Erythroblast (primary cell): ENCODE results near the gene SULF2.

Experiments
- DNase-seq, 2 experiments: peaks; one replicate each; lab custom pipeline; 2025; lab: John Stamatoyannopoulos, UW
- GATA1 ChIP-seq: IDR thresholded peaks from 2 replicates; pipeline ENCODE4 v1.6.1; 2011; ENCODE audit warnings: low read depth, mild to moderate bottlenecking, control low read depth, low read length, moderate library complexity
- POLR2A ChIP-seq: IDR thresholded peaks from 2 replicates; pipeline ENCODE4 v1.6.1; 2011; ENCODE audit warnings: mild to moderate bottlenecking, low read length

The SULF2 gene

DNA sequence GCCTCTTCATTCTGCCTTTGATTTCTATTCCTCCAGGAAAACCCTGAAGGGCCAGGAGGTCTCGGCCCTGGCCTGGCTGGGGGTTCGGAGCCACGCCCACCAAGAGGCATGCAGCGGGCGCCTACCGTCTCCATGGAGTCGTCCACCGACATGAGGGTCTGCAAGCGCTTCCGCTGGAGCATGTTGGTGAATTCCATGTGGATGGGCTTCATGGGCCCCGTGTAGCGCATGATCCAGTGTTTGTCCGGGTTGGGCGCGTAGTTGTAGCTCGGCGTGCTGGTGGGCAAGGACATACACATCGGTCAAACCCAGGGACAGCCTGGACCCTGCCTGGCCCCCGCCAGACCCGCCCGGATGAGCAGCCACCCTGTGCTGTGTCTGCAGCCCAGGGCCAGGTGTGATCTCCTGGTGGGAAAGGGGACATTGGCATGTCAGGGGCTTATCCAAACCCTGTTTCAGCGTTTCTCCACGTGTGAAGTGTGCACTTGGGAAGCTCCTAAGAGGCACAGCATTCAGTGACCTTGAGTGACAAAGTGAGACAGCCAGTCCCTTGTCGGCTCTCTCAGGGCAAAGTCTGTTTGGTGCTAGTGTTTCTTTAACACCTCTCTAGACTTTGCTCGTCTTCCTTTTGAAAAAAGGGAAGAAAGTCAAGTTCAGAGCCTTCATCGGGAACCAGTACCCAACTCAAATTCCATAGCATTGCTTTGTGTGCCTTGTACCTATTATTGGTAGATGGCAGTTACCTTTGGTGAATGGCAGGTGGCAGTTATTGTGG is 100.8 kb downstream of the SULF2 start:
- no peak for TF ChIP-seq GATA1
- no peak for TF ChIP-seq POLR2A
- no peak for DNase-seq

DNA sequence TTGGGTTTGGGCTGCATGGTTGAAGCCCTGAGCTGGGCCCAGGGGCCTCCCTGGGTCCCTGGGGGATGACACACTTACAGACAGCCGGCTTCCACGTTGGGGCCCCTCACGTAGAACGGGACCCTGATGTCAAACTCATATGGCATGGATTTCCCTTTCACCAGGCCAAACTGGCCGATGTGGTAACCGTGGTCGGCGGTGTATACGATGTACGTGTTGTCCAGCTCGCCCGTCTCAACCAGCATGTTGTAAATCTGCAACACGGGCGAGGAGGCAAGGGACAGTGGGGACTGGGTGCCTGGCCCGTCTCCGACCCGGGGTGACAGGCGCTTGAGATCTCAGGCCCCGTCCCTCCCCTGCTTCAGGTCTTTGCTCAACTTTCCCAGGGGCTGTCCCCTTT is 102.4 kb downstream of the SULF2 start:
- no peak for TF ChIP-seq GATA1
- TF ChIP-seq POLR2A: no peak
- DNase-seq: no peak

DNA sequence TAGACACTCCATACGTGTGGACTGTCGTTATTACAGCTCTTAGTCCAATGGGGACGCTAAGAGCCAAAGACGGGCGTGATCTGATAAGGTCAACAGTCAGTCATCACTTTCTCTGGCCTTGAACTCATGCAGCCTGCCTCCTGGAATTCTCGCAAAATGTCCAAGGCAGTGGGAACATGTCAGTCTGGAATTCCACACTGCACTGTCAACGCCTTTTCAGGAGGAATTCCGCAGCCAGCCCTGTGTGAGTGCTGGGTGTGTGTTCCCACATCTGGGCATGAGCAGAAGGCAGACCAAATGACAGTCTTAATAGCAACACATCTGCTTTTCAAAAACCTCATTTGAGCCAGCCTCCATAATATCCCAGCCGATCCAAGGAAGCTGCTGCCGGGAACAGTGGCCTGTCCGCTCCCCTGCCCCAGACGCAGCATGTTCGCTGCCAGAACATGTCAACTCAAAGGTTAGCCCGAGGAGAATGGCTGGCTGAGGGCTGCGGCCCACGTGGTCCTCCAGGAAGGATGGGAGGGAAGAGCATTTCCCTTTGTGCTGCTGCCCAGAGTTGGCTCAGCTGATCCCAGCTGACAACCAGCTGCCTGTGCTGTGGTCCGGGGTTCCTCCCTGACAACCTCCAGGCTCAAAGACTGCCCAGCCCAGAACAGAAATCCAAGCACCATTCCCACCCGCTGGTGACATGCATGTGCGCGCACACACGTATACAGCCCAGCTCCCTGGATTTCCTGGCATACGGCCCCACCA is 103.1 kb downstream of the SULF2 start:
- no peak for TF ChIP-seq GATA1
- no peak for TF ChIP-seq POLR2A
- no peak for DNase-seq

DNA sequence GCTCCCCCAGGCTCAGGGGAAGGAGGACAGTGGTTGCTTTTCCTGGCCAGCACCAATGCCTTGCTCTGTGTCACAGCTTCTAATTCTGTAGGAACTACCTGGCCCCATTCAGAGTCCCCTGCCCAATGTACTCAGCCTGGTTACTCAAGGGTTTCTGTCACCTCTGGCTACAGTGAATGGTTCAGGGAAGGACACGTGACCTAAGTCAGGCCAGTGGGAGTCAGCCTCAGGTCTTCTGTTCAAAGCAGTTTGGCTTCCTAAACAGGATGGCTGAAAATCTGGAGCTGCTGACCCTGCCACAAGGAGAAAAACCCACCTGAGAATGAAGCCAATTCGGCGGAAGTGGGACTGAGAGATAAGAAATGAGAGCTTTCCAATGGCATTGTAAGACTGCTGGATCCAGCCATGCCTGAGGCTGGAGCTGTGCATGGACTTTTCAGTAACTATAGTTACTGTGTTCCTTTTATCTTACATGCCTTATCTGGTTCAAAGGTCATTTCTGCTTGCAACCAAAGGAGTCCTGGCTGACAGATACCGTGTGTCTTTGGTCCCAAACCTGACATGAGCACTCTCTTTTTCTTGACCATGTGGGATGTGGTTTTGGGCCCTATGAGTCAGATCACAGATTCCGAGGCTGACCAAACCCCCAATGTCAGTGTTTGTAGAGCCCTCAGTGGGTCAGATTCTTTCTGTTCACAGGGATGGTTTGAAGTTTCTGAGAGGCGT is 104.3 kb downstream of the SULF2 start:
- no peak for DNase-seq
- no peak for TF ChIP-seq POLR2A
- TF ChIP-seq GATA1: no peak

DNA sequence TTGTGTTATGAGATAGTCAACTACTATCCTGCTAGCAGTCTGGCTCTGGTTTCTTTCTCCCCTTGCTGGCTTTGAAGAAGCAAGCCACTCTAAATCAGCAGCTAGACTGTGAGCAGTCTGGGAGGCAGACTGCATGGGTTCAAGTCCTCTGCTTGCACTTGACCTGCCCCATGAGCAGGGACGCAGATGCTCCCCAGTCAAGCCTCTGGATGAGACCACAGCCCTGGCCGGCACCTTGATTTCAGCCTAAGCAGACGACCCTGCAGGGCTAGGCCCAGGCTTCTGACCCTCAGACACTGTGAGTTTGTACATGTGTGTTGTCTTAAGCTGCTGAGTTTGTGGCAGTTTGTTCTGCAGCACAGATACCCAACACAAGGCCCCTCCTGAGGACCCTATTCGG is 105.8 kb downstream of the SULF2 start:
- DNase-seq: no peak

DNA sequence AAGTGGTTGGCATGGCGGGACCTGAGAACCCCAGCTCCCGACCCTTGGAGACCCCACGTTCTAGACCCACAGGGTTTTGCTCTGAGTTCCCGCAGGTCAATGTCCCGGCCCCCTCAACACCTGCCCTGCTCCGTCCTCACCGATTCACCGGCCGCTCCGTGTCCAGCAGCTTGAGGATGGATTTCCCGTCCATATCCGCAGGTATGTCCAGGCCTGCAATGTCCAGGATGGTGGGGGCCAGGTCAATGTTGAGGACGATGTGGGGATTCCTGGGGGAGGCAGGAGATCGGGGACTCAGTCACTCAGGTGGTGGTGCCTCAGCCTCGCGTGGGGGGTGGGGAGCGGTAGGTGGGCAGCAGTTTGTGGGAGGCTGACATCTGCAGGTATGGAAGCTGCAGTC is 106.7 kb downstream of the SULF2 start:
- TF ChIP-seq POLR2A (no peak), GATA1 (no peak)
- DNase-seq: no peak

More for the DNA sequence above, 105.8 kb downstream of the SULF2 start:
- TF ChIP-seq POLR2A (no peak), GATA1 (no peak)

DNA sequence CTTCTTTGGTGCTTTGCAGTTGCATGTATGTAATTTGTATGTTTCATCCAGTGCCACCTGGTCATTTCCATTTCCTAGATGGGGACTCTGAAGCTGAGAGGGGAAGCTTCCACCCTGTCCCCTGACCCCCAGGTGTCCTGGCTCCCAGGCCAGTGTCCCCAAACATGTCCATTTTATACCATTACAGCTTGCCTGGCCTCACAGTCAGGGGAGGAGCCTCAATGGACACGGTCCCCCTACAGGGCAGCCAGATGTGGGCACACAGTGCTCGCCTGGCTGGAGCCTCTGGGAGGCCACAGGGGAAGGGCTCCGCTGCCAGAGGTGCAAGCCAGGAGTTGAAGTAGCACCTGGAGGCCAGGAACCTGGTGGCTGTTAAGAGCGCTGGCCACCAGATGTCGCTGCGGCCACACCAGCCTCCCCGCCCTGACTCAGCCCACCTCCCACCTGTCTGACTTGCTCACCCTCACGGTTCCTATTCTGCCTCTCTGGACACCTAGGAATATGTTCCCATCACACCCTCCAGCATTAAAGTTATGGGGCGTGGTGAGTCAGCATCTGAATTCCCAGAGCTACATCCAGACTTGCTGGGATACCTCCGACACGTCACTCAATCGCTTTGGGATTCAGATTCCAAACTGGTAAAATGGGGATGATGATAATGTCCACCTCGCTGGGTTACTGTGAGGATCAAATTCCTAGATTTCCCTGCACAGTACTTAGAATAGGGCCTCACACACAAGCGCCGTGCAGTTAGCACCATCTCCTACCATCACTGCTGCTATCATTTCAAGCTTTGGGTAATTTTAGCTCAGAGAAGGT is 107.4 kb downstream of the SULF2 start:
- TF ChIP-seq POLR2A (no peak), GATA1 (no peak)

DNA sequence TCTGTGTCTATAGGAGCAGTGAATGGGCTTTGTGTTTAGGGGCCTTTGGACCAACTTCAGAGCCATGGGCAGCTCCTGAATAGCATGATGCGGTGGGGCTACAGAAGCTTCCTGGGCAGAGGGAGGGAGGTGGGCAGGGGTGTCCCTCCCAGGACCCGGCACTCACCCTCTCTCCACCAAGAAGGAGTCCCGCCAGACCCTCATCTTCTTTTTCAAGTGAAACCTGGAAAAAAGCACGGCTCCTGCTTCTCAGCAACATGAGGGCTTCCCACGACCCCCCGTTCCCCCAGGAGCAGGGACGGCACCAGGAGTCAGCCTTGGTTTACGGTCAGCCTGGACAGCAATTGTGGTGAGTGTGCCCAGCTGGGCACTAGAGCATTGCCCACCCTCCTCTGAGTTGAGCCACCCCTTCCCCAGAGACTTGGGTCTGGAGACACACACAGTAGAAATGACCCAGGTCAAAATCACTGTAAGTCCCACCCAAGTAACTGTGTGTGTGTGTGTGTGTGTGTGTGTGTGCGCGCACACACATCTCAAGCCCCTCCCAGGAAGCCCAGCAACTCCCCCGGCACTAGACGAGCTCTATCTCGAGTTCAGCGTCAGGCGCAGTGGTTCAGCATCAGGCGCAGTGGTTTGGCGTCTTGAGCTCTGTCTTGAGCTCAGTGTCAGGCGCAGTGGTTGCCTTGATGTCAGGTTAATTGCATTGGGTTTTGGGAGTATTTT is 108.2 kb downstream of the SULF2 start:
- DNase-seq: no peak
- TF ChIP-seq POLR2A (no peak), GATA1 (no peak)

More for the DNA sequence above, 107.4 kb downstream of the SULF2 start:
- peak; percentile 20 to 51 for DNase-seq

DNA sequence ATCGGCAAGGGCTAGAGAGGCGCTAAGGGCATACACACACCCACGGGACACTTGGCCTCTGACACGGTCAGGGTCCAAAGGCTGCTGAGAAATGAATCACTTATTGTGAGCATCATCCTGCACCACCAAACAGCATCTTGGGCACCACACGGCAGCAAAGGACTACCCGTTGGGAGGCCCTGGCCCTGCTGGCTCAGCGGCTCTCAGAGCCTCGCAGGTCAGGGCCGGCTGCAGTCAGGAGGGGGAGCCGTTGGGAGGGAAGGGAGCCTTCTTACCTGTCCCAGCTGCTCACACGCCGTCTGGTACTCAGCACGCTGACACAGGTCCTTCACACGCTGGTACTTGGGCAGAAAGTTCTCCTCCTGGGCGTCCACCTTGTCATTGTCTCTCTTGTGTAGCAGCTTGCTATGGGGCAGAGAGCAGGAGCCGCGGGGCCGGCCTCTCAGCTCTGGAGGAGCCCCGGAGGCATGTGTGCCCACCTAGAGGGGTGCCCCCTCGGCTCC is 109.0 kb downstream of the SULF2 start:
- no peak for DNase-seq
- no peak for TF ChIP-seq GATA1
- no peak for TF ChIP-seq POLR2A

DNA sequence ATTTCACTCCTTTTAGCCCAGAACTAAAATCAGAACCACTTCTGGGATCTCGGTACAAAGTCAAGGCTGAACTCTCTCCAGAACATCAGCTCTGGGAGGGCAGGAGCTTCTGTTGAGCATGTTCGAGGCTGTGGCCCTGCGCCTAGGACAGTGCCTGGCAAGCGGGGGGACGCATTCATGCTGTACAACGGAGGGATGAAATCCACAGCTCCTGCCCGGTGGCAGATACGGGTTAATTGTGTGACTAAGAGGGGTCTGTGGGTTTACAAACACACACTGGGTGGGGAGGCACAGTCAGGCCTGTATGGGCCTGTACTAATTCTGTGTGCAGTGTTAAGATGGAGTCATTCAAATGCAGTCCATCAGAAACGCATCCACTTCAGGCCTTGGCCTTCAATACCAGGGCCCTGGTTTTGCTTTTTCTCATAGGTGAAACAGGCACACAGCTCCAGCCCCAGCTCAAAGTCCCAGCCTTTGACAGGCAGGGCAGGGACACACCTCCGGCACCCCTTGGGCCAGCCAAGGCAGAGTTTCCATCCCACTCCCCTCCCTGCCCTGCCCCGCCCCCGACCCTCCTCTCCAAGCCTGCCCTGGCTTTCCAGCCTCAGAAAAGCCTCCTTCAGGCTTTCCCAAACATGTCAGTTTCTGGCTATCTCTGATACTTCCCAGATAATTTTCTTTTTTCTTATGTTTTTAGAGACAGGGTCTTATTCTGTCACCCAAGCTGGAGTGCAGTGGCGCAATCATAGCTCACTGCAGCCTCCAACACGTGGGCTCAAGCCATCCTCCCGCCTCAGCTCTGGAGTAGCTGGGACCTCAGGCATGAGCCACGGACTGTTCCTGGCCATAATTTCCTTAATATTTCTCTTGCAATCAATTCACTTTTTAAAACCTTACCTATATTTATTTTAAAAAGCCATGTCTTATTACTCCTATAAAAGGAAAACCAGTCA is 109.8 kb downstream of the SULF2 start:
- no peak for DNase-seq
- no peak for TF ChIP-seq GATA1
- no peak for TF ChIP-seq POLR2A

DNA sequence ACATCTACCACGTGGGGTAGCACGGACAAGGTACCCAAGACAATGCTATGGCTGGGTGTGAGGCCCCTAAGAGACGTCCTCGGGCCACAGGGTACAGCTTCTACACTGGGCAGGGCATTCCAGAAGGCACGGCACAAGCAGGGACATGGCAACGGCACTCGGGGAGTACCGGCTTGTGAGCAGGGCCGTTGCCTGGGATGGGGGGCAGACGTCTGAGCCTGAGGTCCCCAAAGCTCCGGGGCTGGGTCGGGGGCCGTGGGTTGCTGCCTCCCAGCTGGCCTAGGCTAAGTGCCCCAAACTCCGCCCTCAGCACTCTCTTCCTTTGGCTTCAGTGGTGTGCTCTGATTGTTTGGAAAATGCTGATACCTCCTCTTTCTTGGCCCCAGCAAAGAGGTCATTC is 110.6 kb downstream of the SULF2 start:
- TF ChIP-seq POLR2A (no peak), GATA1 (no peak)
- no peak for DNase-seq

DNA sequence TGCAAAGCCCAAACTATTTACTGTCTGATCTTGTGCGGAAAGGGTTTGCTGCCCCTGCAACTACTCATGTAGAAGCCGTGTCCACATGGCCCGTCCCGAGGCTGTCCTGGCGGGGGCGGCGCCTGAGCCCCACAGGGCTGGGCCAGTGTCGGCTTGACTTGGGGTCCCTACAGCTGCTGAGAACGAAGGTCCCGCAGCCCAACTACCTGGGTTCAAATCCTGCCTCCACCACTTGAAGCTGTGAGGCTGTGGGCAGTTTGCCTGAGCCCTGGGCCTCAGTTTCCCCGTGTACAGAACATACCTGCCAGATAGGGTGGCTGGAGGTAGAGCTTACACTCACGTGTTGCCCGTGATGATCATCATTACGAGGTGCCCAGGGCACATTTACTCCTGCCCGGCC is 111.1 kb downstream of the SULF2 start:
- no peak for DNase-seq
- no peak for TF ChIP-seq POLR2A
- TF ChIP-seq GATA1: no peak
